ENCODE results near the gene WDR81.
"Not testable (repeated sequence)": the region's sequence is repeated elsewhere in the genome, so short reads cannot be mapped to it uniquely, and the experiment has no call there.

Gene WDR81

DNA sequence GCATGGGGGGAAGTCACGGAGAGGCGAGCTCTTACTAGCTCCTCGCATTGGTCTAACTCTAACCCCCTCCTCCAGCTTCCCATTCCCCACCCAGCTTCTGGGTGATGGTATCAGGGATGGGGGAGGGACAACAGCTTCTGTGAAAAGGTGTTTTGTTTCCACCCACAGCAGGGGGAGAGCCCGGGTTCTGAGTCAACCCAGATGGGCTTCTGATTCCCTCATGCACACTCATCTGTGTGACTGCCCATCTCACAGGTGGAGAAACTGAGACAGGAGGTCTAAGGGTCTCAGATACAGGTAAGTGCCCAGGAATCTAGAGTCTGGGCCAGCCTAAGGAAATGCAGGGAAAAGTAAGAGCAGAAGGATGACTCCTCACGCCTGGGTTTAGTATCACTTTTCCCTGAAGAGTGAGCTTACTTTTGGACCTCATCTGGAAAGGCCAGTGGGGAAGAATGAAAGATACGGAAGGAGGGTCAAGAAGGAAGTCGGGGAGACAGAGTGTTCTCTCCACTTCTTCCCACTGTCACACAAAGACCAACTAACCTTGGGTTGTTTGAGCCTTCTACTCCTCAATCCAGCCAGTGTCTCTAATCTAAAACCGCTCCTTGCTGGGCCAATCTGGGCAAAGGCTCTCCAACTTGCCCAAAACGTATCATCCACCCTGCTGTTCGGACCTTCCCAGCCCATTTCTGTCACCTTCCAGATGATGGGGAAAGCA is 11.2 kb upstream of the WDR81 start:
- DNase-seq (ENCODE audit: low read depth, low spot score): no peak

DNA sequence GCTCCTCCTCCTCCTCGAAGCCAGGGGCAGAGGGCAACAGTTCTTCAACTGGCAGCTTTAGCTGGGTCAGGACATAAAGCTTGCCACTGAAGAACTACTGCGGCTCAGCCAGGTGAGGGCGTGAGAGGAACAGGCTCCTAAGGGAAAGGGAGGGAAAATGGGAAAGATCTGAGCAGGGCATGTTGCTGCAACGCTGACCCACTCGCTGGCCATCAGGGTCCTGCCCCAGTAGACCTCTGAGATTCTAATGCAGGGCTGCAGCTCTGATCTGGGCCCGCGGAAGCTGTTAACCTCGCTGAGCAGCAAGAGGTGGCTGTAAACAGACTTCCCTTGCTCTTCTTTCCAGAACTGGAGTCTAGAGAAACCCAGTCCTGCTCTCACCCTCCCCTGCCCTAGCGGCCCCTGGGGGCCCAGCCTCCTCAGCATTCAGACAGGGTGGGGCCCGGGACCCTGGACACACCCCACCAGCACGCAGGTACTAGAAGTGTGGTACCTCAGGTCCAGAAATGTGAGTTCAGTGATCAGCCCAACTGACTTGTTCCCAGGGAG is 10.6 kb upstream of the WDR81 start:
- DNase-seq (ENCODE audit: low read depth, low spot score): no peak

DNA sequence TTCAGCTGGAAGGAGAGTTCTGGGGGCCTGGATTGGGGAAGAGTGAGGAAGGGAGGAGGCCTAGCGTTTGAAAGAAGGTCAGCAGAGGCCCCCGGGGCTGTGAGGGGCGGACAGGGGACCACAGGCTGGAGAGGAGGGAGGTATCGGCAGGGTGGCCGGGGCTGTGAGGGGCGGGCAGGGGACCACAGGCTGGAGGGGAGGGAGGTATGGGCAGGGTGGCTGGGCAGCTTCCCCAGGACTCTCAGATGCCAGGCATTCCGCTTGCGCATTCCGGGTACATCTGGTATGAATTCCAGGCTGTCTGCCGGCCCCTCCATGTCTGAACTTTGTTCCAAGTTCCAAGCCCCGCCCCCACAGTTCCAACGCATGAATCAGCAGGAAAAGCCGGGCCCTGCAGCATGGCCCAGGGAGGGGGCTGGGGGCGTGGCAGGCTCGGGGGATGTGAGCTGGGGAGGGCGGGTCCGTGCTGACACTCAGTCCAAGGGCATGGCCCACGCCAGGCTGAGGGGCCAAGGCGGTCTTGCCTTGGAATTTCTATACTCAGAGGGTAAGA is 10.0 kb upstream of the WDR81 start:
- DNase-seq (ENCODE audit: low read depth, low spot score): peak; percentile 95

DNA sequence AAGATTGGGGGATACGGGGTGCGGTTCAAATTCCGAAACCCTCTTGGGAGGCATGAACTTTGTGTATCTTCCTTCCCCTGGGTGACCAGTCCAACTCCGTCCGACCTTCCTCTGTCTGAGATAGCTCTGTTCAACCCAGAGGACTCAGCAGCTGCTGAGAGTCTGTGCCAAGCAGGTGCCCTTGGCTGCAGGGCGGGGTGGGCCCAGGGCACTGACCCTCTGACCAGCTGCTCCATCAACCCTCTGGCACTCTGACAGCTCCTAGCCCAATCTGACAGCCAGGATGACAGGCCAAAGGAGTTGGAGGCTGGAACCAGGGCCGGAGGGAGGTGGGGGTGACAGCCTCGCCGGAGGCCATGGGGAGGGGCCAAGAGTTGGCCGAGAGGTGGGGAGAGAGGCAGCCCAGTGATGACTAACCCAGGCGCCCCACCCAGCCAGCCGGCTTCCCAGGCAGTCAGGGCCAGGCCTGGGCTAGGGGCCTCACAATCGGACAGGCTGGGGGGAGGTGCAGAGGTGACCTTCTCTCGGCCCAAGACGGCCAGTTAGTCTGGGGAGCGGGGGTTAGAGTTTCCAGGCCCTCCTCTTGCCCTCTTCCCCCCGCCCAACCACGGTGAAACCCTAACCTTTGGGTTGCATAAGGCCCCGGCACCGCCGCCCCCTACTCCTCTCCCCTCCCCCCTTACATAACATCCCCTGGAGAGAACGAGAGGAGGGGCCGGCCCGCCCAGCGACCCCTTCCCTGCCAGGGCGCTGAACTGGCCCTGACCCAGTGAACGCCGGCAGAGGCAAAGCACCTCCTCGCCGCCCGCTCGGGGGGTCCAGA is 9.3 kb upstream of the WDR81 start:
- DNase-seq (ENCODE audit: low read depth, low spot score): no peak

DNA sequence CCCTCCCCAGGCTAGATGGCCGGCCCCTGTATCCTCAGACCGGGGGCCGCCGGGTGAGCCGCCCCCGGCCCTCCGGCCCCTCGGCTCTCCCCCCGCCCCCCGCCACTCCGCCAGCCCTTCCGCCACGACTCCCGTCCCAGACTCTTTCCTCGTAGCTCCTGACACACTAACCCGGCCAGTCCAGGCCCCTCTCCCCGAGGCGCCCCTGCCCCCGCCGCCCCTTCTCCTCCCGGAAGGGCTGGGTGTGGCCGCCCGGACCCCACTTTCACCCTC is 8.8 kb upstream of the WDR81 start:
- DNase-seq (ENCODE audit: low read depth, low spot score): no peak

DNA sequence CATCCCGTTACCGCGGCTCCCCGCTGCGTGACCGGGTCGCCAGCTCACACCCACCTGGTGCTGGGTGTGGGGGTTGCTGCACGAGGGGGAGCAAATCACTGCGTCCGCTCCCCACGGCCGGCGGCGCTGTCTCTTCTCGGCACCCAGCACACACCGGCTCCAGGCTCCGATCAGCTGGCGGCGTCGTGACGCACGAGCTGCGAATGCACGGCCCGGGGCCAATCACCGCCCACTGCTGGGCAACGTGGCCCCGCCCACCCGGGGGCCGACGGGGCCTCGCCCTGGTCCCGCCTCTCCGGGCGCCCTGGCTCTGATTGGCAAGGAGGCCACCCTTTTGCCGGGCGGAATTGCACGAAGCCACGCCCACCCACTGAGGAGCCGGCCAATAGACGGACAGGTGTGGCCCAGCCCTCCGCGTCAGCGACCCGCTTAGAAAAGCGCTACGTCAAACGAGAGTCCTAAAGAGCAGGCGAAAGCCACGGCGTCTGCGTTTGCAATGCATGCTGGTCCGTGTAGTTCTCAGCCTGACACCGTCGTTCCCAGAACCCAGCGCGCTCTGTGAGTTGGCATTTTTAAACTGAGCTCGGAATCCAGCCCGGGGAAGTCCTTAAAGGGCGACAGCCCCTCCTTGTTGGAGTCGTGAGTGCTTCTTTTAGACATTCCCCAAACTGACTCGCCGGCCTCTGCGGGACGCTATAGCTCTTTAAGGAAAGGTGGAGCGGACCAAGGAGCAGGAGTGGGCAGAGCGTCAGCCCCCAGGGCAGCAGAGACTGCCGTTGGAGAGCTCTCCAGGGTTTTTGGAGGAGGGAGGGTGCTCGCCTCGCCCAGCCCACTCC is 8.2 kb upstream of the WDR81 start:
- peak; percentile 100 for DNase-seq (ENCODE audit: low read depth, low spot score)

DNA sequence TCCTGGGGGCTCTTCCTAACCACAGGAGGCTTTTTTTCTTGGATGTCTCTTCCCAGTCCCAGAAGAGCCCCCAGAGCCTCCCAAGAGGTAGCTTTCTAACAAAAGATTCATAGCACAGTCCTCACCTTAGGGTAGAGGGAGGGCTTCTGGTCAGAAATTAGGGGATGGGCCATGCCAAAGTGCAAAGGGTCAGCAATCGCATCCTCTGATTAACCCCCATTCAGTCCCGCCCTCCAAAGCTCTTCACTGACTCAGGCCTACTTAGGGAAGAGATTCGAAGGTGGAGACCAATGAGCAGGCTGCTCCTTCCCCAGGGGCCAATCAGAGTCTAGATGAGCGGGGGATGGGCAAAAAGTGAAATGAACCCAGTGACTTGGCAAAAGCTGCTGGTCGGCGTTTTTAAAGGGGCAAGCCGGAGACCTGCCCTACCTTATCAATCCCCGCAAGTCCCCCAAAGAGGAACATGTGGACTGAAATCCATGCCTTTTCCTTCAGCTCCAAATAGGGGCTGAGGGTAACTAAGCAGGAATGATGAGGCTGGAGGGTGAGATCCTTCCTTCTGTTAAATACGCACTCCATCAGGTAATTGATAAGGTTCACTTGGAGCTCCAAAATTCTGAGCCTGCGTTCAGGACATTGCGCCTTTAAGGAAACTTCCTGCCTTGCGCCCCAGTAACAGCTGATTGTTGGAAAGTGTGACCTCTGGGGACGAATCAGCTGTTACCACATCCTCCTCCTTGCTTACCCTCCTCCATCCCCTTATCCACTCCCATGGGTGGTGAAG is 7.4 kb upstream of the WDR81 start:
- DNase-seq (ENCODE audit: low read depth, low spot score): peak; percentile 97

DNA sequence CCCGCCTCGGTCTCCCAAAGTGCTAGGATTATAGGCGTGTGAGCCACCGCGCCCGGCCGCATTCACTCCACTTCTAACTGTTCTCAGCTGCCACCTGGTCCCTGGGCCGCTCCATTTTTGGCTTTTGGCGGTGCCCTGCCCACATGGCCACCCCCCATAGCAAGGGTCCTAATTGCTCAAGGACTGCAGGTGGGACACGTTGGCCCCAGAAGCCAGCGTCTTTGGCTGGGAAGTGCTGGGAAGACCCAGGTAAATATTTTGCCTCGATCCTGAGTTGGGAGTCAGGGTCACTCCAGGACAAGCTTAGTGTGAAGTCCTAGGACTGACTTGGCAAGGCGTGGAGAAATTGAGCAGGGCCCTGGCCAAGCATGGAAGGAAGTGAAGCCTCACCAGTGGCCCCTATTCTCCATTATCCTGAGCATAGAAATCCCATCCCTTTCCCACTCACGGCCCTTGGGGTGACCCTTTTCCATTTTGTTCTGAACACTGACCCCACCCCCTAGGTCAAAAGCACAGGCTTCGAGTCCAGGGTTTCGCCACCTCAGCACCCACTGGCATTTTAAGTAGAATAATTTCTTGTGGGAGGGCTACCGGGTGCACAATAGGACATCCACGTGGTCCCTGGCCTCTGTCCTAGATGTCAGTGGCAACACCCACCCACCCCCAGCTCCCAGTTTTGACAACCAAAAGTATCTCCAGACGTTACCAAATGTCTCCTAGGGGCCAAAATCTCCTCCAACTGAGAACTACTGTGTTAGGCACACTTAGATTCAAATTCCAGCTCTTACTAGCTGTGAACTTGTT is 5.9 kb upstream of the WDR81 start:
- DNase-seq (ENCODE audit: low read depth, low spot score): no peak

DNA sequence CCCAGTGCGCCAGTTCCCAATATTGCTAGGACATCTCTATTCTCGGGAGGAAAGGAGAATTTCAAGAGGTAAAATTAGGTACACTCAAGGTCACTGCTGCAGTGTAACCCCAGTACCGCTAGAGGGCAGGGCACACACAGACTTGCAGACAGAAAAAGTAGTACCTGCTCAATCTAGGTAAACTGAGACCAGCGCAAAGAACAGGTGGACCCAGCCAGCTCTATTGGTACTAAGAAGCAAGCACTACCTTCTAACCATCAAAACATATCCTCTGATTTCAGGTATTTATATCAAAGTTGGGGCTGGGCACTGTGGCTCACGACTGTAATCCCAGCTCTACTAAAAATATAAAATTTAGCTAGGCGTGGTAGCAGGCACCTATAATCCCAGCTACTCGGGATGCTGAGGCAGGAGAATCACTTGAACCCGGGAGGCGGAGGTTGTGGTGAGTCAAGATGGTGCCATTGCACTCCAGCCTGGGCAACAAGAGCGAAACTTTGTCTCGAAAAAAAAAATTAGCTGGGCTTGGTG is 3.6 kb upstream of the WDR81 start:
- no peak for DNase-seq (ENCODE audit: low read depth, low spot score)

DNA sequence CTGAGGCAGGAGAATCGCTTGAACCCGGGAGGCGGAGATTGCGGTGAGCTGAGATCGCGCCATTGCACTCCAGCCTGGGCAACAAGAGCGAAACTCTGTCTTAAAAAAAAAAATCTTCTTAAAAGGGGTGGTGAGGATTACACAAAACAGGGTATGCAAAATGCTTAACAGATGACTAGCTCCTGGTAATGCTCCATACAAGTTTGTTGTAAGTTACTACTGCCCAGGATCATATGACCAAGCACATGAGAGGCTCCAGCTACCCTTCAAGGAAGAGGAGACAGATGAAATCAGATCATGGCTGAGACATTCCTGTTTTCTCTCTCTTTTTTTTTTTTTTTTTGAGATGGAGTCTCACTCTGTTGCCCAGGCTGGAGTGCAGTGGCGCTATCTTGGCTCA is 2.5 kb upstream of the WDR81 start:
- not testable (repeated sequence) for DNase-seq (ENCODE audit: low read depth, low spot score)

DNA sequence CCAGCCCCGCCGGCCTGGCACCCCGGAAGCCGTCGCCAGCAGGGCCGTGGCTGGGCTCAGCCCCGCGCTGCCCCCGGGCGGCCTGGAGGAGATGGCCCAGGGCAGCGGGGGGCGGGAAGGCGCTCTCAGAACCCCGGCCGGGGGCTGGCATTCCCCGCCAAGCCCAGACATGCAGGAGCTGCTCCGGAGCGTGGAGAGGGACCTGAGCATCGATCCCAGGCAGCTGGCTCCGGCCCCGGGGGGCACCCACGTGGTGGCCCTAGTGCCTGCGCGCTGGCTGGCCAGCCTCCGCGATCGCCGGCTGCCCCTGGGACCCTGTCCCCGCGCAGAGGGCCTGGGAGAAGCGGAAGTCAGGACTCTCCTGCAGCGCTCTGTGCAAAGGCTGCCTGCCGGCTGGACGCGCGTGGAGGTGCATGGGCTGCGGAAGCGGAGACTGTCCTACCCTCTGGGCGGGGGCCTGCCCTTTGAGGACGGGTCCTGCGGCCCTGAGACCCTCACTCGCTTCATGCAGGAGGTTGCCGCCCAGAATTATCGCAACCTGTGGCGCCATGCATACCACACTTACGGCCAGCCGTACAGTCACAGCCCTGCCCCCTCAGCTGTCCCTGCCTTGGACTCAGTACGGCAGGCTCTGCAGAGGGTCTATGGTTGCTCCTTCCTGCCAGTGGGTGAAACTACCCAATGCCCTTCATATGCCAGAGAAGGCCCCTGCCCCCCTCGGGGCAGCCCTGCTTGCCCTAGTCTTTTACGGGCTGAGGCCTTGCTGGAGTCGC is 551 bp downstream of the WDR81 start:
- DNase-seq (ENCODE audit: low read depth, low spot score): no peak

DNA sequence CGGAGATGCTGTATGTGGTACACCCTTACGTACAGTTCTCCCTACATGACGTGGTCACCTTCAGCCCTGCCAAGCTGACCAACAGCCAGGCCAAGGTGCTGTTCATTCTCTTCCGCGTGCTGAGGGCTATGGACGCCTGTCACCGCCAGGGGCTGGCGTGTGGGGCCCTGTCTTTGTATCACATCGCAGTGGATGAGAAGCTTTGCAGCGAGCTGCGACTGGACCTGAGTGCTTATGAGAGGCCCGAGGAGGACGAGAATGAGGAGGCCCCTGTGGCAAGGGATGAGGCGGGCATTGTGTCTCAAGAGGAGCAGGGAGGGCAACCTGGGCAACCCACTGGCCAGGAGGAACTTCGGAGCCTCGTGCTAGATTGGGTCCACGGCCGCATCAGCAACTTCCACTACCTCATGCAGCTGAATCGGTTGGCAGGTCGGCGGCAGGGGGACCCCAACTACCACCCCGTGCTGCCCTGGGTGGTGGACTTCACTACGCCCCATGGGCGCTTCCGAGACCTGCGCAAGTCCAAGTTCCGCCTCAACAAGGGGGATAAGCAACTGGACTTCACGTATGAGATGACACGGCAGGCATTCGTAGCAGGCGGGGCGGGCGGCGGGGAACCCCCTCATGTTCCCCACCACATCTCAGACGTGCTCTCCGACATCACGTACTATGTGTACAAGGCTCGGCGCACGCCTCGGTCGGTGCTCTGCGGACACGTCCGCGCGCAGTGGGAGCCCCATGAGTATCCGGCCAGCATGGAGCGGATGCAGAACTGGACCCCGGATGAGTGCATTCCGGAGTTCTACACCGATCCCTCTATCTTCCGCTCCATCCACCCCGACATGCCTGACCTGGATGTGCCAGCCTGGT is 1.4 kb downstream of the WDR81 start:
- no peak for DNase-seq (ENCODE audit: low read depth, low spot score)

DNA sequence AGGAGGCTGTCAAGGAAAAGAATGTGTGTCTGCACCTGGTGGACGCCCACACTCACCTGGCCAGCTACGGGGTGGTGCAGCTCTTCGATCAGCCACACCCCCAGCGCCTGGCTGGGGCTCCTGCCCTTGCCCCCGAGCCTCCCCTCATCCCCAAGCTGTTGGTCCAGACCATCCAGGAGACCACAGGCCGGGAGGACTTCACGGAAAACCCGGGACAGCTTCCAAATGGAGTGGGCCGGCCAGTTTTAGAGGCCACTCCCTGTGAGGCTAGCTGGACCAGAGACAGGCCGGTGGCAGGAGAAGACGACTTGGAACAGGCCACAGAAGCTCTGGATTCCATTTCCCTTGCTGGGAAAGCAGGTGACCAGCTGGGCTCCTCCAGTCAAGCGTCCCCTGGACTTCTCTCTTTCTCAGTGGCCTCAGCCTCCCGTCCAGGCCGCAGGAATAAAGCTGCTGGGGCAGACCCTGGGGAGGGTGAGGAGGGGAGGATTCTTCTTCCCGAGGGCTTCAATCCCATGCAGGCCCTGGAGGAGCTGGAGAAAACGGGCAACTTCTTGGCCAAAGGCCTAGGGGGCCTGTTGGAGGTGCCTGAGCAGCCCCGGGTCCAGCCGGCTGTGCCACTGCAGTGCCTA is 2.2 kb downstream of the WDR81 start:
- no peak for DNase-seq (ENCODE audit: low read depth, low spot score)

DNA sequence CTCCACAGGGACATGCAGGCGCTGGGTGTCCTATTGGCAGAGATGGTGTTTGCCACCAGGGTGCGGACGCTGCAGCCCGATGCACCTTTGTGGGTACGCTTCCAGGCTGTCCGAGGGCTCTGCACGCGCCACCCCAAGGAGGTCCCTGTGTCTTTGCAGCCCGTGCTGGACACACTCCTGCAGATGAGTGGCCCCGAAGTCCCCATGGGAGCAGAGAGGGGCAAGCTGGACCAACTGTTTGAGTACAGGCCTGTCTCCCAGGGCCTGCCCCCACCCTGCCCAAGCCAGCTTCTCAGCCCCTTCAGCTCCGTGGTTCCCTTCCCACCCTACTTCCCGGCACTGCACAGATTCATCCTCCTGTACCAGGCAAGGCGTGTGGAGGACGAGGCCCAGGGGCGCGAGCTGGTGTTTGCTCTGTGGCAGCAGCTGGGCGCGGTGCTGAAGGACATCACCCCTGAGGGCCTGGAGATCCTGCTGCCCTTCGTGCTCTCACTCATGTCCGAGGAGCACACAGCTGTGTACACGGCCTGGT is 2.8 kb downstream of the WDR81 start:
- no peak for DNase-seq (ENCODE audit: low read depth, low spot score)

DNA sequence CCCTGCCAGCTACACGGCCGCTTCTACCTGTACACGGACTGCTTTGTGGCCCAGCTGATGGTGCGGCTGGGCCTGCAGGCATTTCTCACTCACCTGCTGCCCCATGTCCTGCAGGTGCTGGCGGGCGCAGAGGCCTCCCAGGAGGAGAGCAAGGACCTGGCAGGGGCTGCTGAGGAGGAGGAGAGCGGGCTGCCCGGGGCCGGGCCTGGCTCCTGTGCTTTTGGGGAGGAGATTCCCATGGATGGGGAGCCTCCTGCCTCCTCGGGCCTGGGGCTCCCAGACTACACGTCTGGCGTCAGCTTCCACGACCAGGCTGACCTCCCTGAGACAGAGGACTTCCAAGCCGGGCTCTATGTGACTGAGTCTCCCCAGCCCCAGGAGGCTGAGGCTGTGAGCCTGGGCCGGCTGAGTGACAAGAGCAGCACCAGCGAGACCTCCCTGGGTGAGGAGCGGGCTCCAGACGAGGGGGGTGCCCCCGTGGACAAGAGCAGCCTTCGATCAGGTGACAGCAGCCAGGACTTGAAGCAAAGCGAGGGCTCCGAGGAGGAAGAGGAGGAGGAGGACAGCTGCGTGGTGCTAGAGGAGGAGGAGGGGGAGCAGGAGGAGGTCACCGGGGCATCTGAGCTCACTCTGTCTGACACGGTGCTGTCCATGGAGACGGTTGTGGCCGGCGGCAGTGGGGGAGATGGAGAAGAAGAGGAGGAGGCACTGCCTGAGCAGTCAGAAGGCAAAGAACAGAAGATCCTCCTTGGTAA is 3.5 kb downstream of the WDR81 start:
- DNase-seq (ENCODE audit: low read depth, low spot score): no peak

DNA sequence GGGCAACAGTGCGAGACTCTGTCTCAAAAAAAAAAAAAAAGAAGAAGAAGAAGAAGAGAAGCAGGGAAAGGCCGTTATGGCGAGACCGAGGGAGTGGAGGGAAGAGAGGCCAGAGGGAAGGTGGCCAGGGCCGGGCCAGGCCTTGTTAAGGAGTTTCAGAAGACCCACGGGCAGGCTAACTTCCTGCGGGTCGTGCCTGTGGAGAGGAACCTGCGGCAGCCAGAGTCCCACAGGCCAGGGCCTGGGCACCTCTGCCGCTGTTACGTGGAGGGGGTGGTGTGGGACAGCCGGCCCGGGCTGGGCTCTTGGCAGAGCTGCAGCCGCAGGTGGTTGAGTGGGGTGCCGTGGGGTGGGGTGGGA is 5.4 kb downstream of the WDR81 start:
- DNase-seq (ENCODE audit: low read depth, low spot score): no peak

All from smooth muscle cell of the brain vasculature (primary cell).